Measurements from ENCODE around the gene MIGA2. TPM values are rescaled to one million over a fixed set of nuclear protein-coding genes. Genes with fewer than 3 reads are reported as not detected.

MIGA2 gene
- total and polyA plus RNA-seq, 2 of the 8 experiments (the other 6 are each of a cell fraction or from before 2014, with no cell fraction given), result 24.6 to 39.0 TPM

- POLR2A ChIA-PET (ENCODE audit: partially characterized antibody), result interaction anchor here (1.0 to 2.2 kb wide), 2 partner anchors 9 to 11 kb away, joined by 3 to 12 read pairs; partner anchors contain the start of gene DOLPP1
- H4K8ac ChIP-seq (ENCODE audit: extremely low read depth, insufficient read depth, low read length), result no peak overlapping the region
- H2AFZ ChIP-seq (ENCODE audit: low read length), result no peak overlapping the region
- peak overlapping the region; percentile 14; the same call in 1 of the 2 replicates for H3K27ac ChIP-seq (ENCODE audit: low read depth, low read length)
- H3K4me2 ChIP-seq (ENCODE audit: insufficient read depth in 1 of 2, low read depth in 2 of 2, low read length in 2 of 2), result peak overlapping the region; percentile 63 to 81
- peak overlapping the region; percentile 89; the same call in 1 of the 2 replicates for H2BK12ac ChIP-seq (ENCODE audit: low read depth, low read length)
- H3K36me3 ChIP-seq (ENCODE audit: control insufficient read depth in 2 of 4, insufficient read depth in 4 of 4, low read length in 3 of 4), result peaks cover 0 to 16% (median 5%) of the 10 kb centered on the region in 4 experiments; a peak in 4 of 8 replicates
- no peaks in the 10 kb centered on the region for H3K27me3 ChIP-seq (replicated peaks in 1 of 4; ENCODE audit: control insufficient read depth in 3 of 4, extremely low read depth in 1 of 4, insufficient read depth in 3 of 4, low read length in 3 of 4)
- H4K5ac ChIP-seq (ENCODE audit: insufficient read length, low read depth, low read length), result no peak overlapping the region
- no peaks in the 10 kb centered on the region for H3K79me2 ChIP-seq (ENCODE audit: control insufficient read depth in 1 of 2, insufficient read depth in 2 of 2, low read length in 2 of 2)
- peak overlapping the region; percentile 17; the same call in 1 of the 2 replicates for H3K18ac ChIP-seq (ENCODE audit: extremely low read depth, low read length)
- H3K9ac ChIP-seq (replicated peaks in 1 of 4; ENCODE audit: extremely low read depth in 1 of 4, low read depth in 3 of 4, low read length in 3 of 4), result peak overlapping the region in 2 of 4 experiments; percentile 10 to 50; a peak in 3 of 7 replicates
- no peaks in the 10 kb centered on the region for H3K23me2 ChIP-seq (ENCODE audit: low read depth, low read length)
- no peaks in the 10 kb centered on the region for H3K9me3 ChIP-seq (ENCODE audit: insufficient read depth in 2 of 2, low read depth in 1 of 2, low read length in 1 of 2)
- peak overlapping the region; percentile 85; the same call in 1 of the 2 replicates for H2BK5ac ChIP-seq (ENCODE audit: low read depth, low read length)
- no peak overlapping the region for H3K56ac ChIP-seq (replicated peaks; ENCODE audit: insufficient read length, low read depth, low read length)
- H2AK5ac ChIP-seq (ENCODE audit: low read depth, low read length), result peak overlapping the region; percentile 29; the same call in 1 of the 2 replicates
- 86% methylated on average over 9 of the region's 9 CpGs; no CpG with 5 or more reads in 1 of the 2 experiments for WGBS, 2 experiments (ENCODE audit: extremely low coverage in 1 of 2, insufficient coverage in 1 of 2, insufficient read length in 1 of 2, insufficient replicate concordance in 2 of 2, low coverage in 1 of 2, low lambda C conversion rate in 2 of 2, missing lambda C conversion rate in 1 of 2)
- H3K4me1 ChIP-seq (replicated peaks in 1 of 4; ENCODE audit: control insufficient read depth in 3 of 4, insufficient read depth in 4 of 4, low read length in 3 of 4), result peaks cover 6 to 19% (median 17%) of the 10 kb centered on the region in 4 experiments
- H3K4ac ChIP-seq (replicated peaks; ENCODE audit: insufficient read length, low read depth, low read length), result no peak overlapping the region
- H3K4me3 ChIP-seq (ENCODE audit: extremely low read depth in 1 of 4, insufficient read depth in 2 of 4, low read depth in 3 of 4, low read length in 4 of 4), result peak overlapping the region in 1 of 4 experiments; percentile 33; a peak in 2 of 8 replicates
- CTCF ChIA-PET (ENCODE audit: partially characterized antibody), result interaction anchor here (0.6 to 0.9 kb wide), 2 partner anchors 25 to 101 kb away, joined by 3 to 5 read pairs; no protein-coding TSS in a partner anchor
- peaks cover 1 to 4% of the 10 kb centered on the region in 2 experiments for H4K20me1 ChIP-seq (replicated peaks in 1 of 2; ENCODE audit: control insufficient read depth in 1 of 2, insufficient read depth in 2 of 2, low read length in 2 of 2)
- FAIRE-seq (no peak), DNase-seq (ENCODE audit: low read depth in 1 of 2, low spot score in 2 of 2) (no peak)
- no peak overlapping the region for H4K91ac ChIP-seq (replicated peaks; ENCODE audit: insufficient read length, low read length)
- no peaks in the 10 kb centered on the region for H3K79me1 ChIP-seq (ENCODE audit: low read depth, low read length)
- H2BK20ac ChIP-seq (ENCODE audit: low read length), result no peak overlapping the region; the same call in 1 of the 2 replicates
- H2BK120ac ChIP-seq (replicated peaks; ENCODE audit: low read depth, low read length), result no peak overlapping the region
- H2BK15ac ChIP-seq (ENCODE audit: low read length), result no peak overlapping the region; the same call in 1 of the 2 replicates
- no peak overlapping the region for H3K14ac ChIP-seq (ENCODE audit: insufficient read length)
- H3K23ac ChIP-seq (ENCODE audit: insufficient read length), result no peak overlapping the region
- TF ChIP-seq SUZ12 (IDR thresholded peaks at IDR 0.05; ENCODE audit: low read length) (no peak), POLR2A (IDR thresholded peaks at IDR 0.05; ENCODE audit: control extremely low read depth in 1 of 2, low read depth in 2 of 2, low read length in 2 of 2) (no peak), RBBP5 (IDR thresholded peaks at IDR 0.05; ENCODE audit: borderline replicate concordance, low read depth, low read length) (no peak), ZNF274 (IDR thresholded peaks at IDR 0.05; ENCODE audit: borderline replicate concordance, extremely low read depth, low read length) (no peak), CTCF (IDR thresholded peaks at IDR 0.05; ENCODE audit: control extremely low read depth in 1 of 3, insufficient read depth in 1 of 3, low read depth in 1 of 3, low read length in 3 of 3) (no peak), TAF1 (IDR thresholded peaks at IDR 0.05; ENCODE audit: low read depth, low read length) (no peak), MAX (IDR thresholded peaks at IDR 0.05) (no peak), ASH2L (IDR thresholded peaks at IDR 0.05; ENCODE audit: low read length) (no peak), SIN3A (conservative IDR thresholded peaks at IDR 0.05 in 1 of 2, IDR thresholded peaks at IDR 0.05 in 1 of 2; ENCODE audit: low read depth in 1 of 2, low read length in 2 of 2) (no peak)
Observed at GRCh38 chr9:129072171-129072570, 35.7 kb downstream of the MIGA2 start.

Measured in H1 (cell line).